ENCODE measurements around the gene FAM110A. TPM values are rescaled to one million over a fixed set of nuclear protein-coding genes. Genes with fewer than 3 reads are reported as not detected.

Gene FAM110A
- total RNA-seq, 2 donors from 2014 or later: 29.6 to 58.2 TPM

GRCh38 chr20:875115-875514 is 41.6 kb downstream of the FAM110A start:
- no peak for DNase-seq (ENCODE audit: low spot score)
- H3K4me3 Mint-ChIP-seq: no peak overlapping the region
- H3K36me3 Mint-ChIP-seq: no peaks in the 10 kb centered on the region
- no peaks in the 10 kb centered on the region for H3K9me3 Mint-ChIP-seq
- H3K27me3 Mint-ChIP-seq: peaks cover 8 to 9% of the 10 kb centered on the region in 2 donors
- peaks cover 8 to 16% of the 10 kb centered on the region in 2 donors for H3K4me1 Mint-ChIP-seq (ENCODE audit: low read depth in 2 of 2)
- ATAC-seq: no peak
- no peak overlapping the region for H3K27ac Mint-ChIP-seq

GRCh38 chr20:877814-878213 is 44.3 kb downstream of the FAM110A start:
- peaks cover 19 to 20% of the 10 kb centered on the region in 2 donors for H3K4me1 Mint-ChIP-seq (ENCODE audit: low read depth in 2 of 2)
- no peaks in the 10 kb centered on the region for H3K36me3 Mint-ChIP-seq
- H3K4me3 Mint-ChIP-seq: no peak overlapping the region
- no peaks in the 10 kb centered on the region for H3K9me3 Mint-ChIP-seq
- H3K27me3 Mint-ChIP-seq: peaks cover 9 to 12% of the 10 kb centered on the region in 2 donors
- no peak for ATAC-seq
- DNase-seq (ENCODE audit: low spot score): peak; percentile 25
- H3K27ac Mint-ChIP-seq: no peak overlapping the region

GRCh38 chr20:878511-879307 is 45.2 kb downstream of the FAM110A start:
- Mint-ChIP-seq H3K4me1 (ENCODE audit: low read depth in 2 of 2) (peaks cover 13 to 16% of the 10 kb centered on the region in 2 donors), H3K4me3 (no peak overlapping the region), H3K9me3 (no peaks in the 10 kb centered on the region), H3K36me3 (no peaks in the 10 kb centered on the region), H3K27me3 (peaks cover 2 to 7% of the 10 kb centered on the region in 2 donors), H3K27ac (no peak overlapping the region)
- DNase-seq (ENCODE audit: low spot score): no peak
- no peak for ATAC-seq

- H3K4me1 Mint-ChIP-seq (ENCODE audit: low read depth in 2 of 2): peaks cover 11 to 15% of the 10 kb centered on the region in 2 donors
- no peak for ATAC-seq
- no peaks in the 10 kb centered on the region for H3K9me3 Mint-ChIP-seq
- DNase-seq (ENCODE audit: low spot score): no peak
- no peak overlapping the region for H3K27ac Mint-ChIP-seq
- H3K36me3 Mint-ChIP-seq: no peaks in the 10 kb centered on the region
- peaks cover 0 to 6% of the 10 kb centered on the region in 2 donors for H3K27me3 Mint-ChIP-seq
- H3K4me3 Mint-ChIP-seq: no peak overlapping the region
These were observed 46.1 kb downstream of the FAM110A start for GRCh38 chr20:879626-880025.

- peak; percentile 95 to 96 for ATAC-seq
- H3K4me3 Mint-ChIP-seq: no peak overlapping the region
These were observed 47.7 kb downstream of the FAM110A start for GRCh38 chr20:881051-881782.

GRCh38 chr20:881783-882144 is 48.2 kb downstream of the FAM110A start:
- Mint-ChIP-seq H3K4me1 (ENCODE audit: low read depth in 2 of 2) (peaks cover 11 to 15% of the 10 kb centered on the region in 2 donors), H3K36me3 (no peaks in the 10 kb centered on the region), H3K27me3 (peaks cover 10 to 12% of the 10 kb centered on the region in 2 donors), H3K4me3 (no peak overlapping the region), H3K9me3 (no peaks in the 10 kb centered on the region), H3K27ac (peak overlapping the region in 1 of 2 donors; percentile 73)
- no peak for DNase-seq (ENCODE audit: low spot score)
- no peak for ATAC-seq

More at GRCh38 chr20:881051-881782, 47.7 kb downstream of the FAM110A start:
- Mint-ChIP-seq H3K27me3 (peaks cover 10 to 12% of the 10 kb centered on the region in 2 donors), H3K9me3 (no peaks in the 10 kb centered on the region), H3K27ac (peak overlapping the region in 1 of 2 donors; percentile 73), H3K36me3 (no peaks in the 10 kb centered on the region), H3K4me1 (ENCODE audit: low read depth in 2 of 2) (peaks cover 11 to 15% of the 10 kb centered on the region in 2 donors)
- DNase-seq (ENCODE audit: low spot score): peak; percentile 67

GRCh38 chr20:884983-885952 is 51.8 kb downstream of the FAM110A start:
- no peak for ATAC-seq
- DNase-seq (ENCODE audit: low spot score): no peak
- Mint-ChIP-seq H3K4me1 (ENCODE audit: low read depth in 2 of 2) (peaks cover 11 to 19% of the 10 kb centered on the region in 2 donors), H3K4me3 (no peak overlapping the region), H3K27me3 (peaks cover 10 to 12% of the 10 kb centered on the region in 2 donors), H3K9me3 (no peaks in the 10 kb centered on the region), H3K27ac (peak overlapping the region in 1 of 2 donors; percentile 44), H3K36me3 (no peaks in the 10 kb centered on the region)

- no peak overlapping the region for H3K27ac Mint-ChIP-seq
- no peaks in the 10 kb centered on the region for H3K36me3 Mint-ChIP-seq
- DNase-seq (ENCODE audit: low spot score) (no peak), ATAC-seq (no peak)
- H3K9me3 Mint-ChIP-seq: no peaks in the 10 kb centered on the region
- H3K4me1 Mint-ChIP-seq (ENCODE audit: low read depth in 2 of 2): peaks cover 9 to 11% of the 10 kb centered on the region in 2 donors
- H3K4me3 Mint-ChIP-seq: no peak overlapping the region
- peaks cover 10 to 23% of the 10 kb centered on the region in 2 donors for H3K27me3 Mint-ChIP-seq
These were observed 53.6 kb downstream of the FAM110A start for GRCh38 chr20:887137-887536.

- DNase-seq (ENCODE audit: low spot score) (no peak), ATAC-seq (peak in 1 of 2 donors; percentile 37)
- Mint-ChIP-seq H3K27ac (no peak overlapping the region), H3K9me3 (no peaks in the 10 kb centered on the region), H3K4me3 (no peak overlapping the region), H3K27me3 (peaks cover 15 to 32% of the 10 kb centered on the region in 2 donors), H3K36me3 (no peaks in the 10 kb centered on the region), H3K4me1 (ENCODE audit: low read depth in 2 of 2) (peaks cover 9% of the 10 kb centered on the region in 2 donors)
These were observed 54.5 kb downstream of the FAM110A start for GRCh38 chr20:888057-888456.

GRCh38 chr20:889106-889505 is 55.6 kb downstream of the FAM110A start:
- peaks cover 7 to 9% of the 10 kb centered on the region in 2 donors for H3K4me1 Mint-ChIP-seq (ENCODE audit: low read depth in 2 of 2)
- ATAC-seq (no peak), DNase-seq (ENCODE audit: low spot score) (no peak)
- peaks cover 15 to 33% of the 10 kb centered on the region in 2 donors for H3K27me3 Mint-ChIP-seq
- H3K9me3 Mint-ChIP-seq: no peaks in the 10 kb centered on the region
- H3K27ac Mint-ChIP-seq: no peak overlapping the region
- no peak overlapping the region for H3K4me3 Mint-ChIP-seq
- H3K36me3 Mint-ChIP-seq: no peaks in the 10 kb centered on the region

GRCh38 chr20:889932-890463 is 56.5 kb downstream of the FAM110A start:
- Mint-ChIP-seq H3K4me1 (ENCODE audit: low read depth in 2 of 2) (peaks cover 7 to 9% of the 10 kb centered on the region in 2 donors), H3K9me3 (no peaks in the 10 kb centered on the region), H3K27me3 (peaks cover 15 to 33% of the 10 kb centered on the region in 2 donors), H3K36me3 (no peaks in the 10 kb centered on the region), H3K4me3 (no peak overlapping the region), H3K27ac (no peak overlapping the region)
- ATAC-seq: no peak
- DNase-seq (ENCODE audit: low spot score): no peak

GRCh38 chr20:890666-891057 is 57.1 kb downstream of the FAM110A start:
- DNase-seq (ENCODE audit: low spot score): no peak
- no peaks in the 10 kb centered on the region for H3K9me3 Mint-ChIP-seq
- H3K27ac Mint-ChIP-seq: no peak overlapping the region
- no peaks in the 10 kb centered on the region for H3K36me3 Mint-ChIP-seq
- peaks cover 10 to 28% of the 10 kb centered on the region in 2 donors for H3K27me3 Mint-ChIP-seq
- peaks cover 7 to 9% of the 10 kb centered on the region in 2 donors for H3K4me1 Mint-ChIP-seq (ENCODE audit: low read depth in 2 of 2)
- no peak overlapping the region for H3K4me3 Mint-ChIP-seq
- ATAC-seq: no peak

All from natural killer cell treated with Interleukin-12 subunit alpha and Interleukin-12 subunit beta and Interleukin-15 and Interleukin-18, amount 100 ng/mL, for 72 hours (primary cell).